Left ventricle myocardium inferior (tissue), 1 donor: ENCODE results near the gene SNX13. TPM values are rescaled to one million over a fixed set of nuclear protein-coding genes. Genes with fewer than 3 reads are reported as not detected.

Experiments used
- DNase-seq: peaks from one replicate; pipeline ENCODE4 v3.0.0-alpha.2; 2020
- H3K27ac ChIP-seq: fragments of 200-600 bp; replicated peaks from 2 replicates; pipeline ENCODE4 v1.8.0; 2021
- H3K27me3 ChIP-seq: fragments of 200-600 bp; 2 replicates; pipeline ENCODE4 v1.8.0; 2021; ENCODE audit warnings: low read depth
- H3K36me3 ChIP-seq: fragments of 200-600 bp; 2 replicates; pipeline ENCODE4 v1.8.0; 2021
- H3K4me1 ChIP-seq: fragments of 200-600 bp; 2 replicates; pipeline ENCODE4 v1.8.0; 2021
- H3K4me3 ChIP-seq: fragments of 200-600 bp; 2 replicates; pipeline ENCODE4 v1.8.0; 2021; ENCODE audit warnings: mild to moderate bottlenecking, moderate library complexity
- H3K9me3 ChIP-seq: fragments of 200-600 bp; replicated peaks from 2 replicates; pipeline ENCODE4 v1.8.0; 2021
- intact Hi-C: fragments of 100-400 bp; cut with micrococcal nuclease; formaldehyde crosslinking; loops from one replicate; pipeline ENCODE4 v1.11.0; 2022
- total RNA-seq: library from RNA; stranded (reverse); fragmentation: NEBNext Ultra II Directional; extraction: Animal tissue kit (Norgen Biotek cat#: 25700); gene quantifications from one replicate; pipeline ENCODE4 v1.2.1, GENCODE V29; 2021
- TF ChIP-seq, protein P1 (sequence below): fragments of 200-600 bp; IDR thresholded peaks from 2 replicates; pipeline ENCODE4 v1.8.0; 2021; ENCODE audit warnings: antibody characterized with exemption, mild to moderate bottlenecking, borderline replicate concordance
- donor health status: DM: no; HTN: yes; CAD: no; lungs with severe emphysema.

SNX13 gene
- total RNA-seq, 1 donor from 2014 or later, result 42.2 TPM

GRCh38 chr7:17907014-17907413 is 33.3 kb downstream of the SNX13 start:
- Histone ChIP-seq H3K9me3 (peaks cover 5% of the 10 kb centered on the region), H3K4me1 (peaks cover 46% of the 10 kb centered on the region), H3K27me3 (no peaks in the 10 kb centered on the region), H3K4me3 (no peak overlapping the region), H3K27ac (no peak overlapping the region), H3K36me3 (no peaks in the 10 kb centered on the region)
- TF ChIP-seq, protein P1, sequence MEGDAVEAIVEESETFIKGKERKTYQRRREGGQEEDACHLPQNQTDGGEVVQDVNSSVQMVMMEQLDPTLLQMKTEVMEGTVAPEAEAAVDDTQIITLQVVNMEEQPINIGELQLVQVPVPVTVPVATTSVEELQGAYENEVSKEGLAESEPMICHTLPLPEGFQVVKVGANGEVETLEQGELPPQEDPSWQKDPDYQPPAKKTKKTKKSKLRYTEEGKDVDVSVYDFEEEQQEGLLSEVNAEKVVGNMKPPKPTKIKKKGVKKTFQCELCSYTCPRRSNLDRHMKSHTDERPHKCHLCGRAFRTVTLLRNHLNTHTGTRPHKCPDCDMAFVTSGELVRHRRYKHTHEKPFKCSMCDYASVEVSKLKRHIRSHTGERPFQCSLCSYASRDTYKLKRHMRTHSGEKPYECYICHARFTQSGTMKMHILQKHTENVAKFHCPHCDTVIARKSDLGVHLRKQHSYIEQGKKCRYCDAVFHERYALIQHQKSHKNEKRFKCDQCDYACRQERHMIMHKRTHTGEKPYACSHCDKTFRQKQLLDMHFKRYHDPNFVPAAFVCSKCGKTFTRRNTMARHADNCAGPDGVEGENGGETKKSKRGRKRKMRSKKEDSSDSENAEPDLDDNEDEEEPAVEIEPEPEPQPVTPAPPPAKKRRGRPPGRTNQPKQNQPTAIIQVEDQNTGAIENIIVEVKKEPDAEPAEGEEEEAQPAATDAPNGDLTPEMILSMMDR, result no peak
- intact Hi-C loops, result no loop called here
- DNase-seq, result no peak

- Histone ChIP-seq H3K9me3 (no peaks in the 10 kb centered on the region), H3K36me3 (no peaks in the 10 kb centered on the region), H3K27me3 (no peaks in the 10 kb centered on the region), H3K27ac (no peak overlapping the region), H3K4me1 (peaks cover 56% of the 10 kb centered on the region), H3K4me3 (no peak overlapping the region)
- no peak for DNase-seq
- TF ChIP-seq, protein P1, result no peak
- intact Hi-C loops, result no loop called here
These were observed 37.0 kb downstream of the SNX13 start for GRCh38 chr7:17903337-17903736.

DNA sequence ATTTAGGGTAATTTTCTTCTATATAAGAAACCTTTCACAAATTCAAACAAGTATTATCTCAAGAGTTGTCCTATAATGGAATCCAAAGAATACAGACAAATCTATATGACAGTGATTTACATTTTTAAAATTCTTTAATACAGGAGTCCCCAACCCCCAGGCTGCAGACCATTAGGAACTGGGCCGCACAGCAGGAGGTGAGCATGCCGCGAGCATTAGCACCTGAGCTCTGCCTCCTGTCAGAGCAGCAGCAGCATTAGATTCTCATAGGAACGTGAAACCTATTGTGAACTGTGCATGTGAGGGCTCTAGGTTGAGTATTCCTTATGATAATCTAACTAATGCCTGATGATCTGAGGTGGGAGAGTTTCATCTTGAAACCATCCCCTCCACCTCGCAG is 37.7 kb downstream of the SNX13 start:
- DNase-seq, result no peak
- Histone ChIP-seq H3K9me3 (no peaks in the 10 kb centered on the region), H3K4me3 (no peak overlapping the region), H3K4me1 (peaks cover 51% of the 10 kb centered on the region), H3K27me3 (no peaks in the 10 kb centered on the region), H3K36me3 (no peaks in the 10 kb centered on the region), H3K27ac (no peak overlapping the region)
- TF ChIP-seq, protein P1, result no peak
- intact Hi-C loops, result no loop called here

DNA sequence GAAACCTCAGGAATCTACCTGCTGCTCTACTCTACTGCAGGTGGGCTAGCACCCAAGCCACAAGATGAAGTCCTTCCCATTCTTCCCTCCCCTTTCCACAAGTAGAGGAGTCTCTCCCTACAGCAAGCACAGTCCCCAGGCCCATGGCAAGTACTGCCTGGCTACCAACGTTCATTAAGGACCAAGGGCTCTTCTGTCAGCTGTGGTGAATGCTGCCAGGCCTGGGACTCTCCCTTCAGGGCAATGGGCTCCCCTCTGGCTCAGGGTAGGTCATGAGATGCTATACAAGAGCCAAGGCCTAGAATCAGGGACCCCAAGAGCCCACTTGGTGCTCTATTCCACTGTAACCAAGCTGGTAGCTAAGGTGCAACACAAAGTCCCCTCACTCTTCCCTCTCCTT is 39.8 kb downstream of the SNX13 start:
- TF ChIP-seq, protein P1, result no peak
- Histone ChIP-seq H3K27me3 (no peaks in the 10 kb centered on the region), H3K27ac (no peak overlapping the region), H3K9me3 (no peaks in the 10 kb centered on the region), H3K4me1 (peaks cover 46% of the 10 kb centered on the region), H3K4me3 (no peak overlapping the region), H3K36me3 (no peaks in the 10 kb centered on the region)
- intact Hi-C loops, result no loop called here
- DNase-seq, result no peak

DNA sequence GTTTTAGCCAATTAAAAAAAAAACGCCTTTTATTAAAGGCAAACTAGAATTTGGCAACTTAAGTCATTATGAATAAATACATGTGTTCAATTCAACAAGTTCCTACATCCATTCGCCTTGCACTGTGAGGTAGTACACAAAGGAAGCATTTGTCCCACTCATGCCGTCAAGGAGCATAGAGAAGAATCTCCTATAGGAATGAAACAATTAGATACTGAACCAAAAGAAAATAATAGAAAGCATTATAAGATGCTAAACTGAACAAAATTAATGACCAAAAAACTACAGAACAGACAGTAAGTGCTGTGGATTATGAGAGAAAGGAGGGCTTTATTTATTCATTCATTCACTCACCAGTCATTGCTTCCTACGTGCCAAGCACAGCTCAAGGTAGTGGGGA is 42.2 kb downstream of the SNX13 start:
- Histone ChIP-seq H3K4me1 (peaks cover 25% of the 10 kb centered on the region), H3K9me3 (no peaks in the 10 kb centered on the region), H3K27me3 (no peaks in the 10 kb centered on the region), H3K36me3 (no peaks in the 10 kb centered on the region), H3K27ac (no peak overlapping the region), H3K4me3 (no peak overlapping the region)
- intact Hi-C loops, result no loop called here
- TF ChIP-seq, protein P1, result no peak
- no peak for DNase-seq

DNA sequence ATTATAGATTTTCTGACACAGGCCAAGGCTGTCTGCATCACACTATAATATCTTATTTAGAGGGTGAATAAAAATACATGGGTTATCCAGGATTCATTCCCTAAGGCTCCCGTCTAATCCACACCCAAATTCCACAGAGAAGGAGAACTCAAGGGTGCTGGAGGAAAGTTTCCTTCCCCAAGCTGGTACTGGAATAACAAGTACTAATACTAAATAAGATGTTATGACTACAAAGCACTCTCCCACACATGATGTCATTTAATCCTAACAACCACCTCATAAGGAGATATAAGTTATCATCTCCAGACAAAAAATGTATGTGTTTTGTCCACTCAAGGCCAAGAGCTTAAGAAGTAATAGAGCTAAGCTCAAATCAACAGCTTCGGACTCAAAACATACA is 53.0 kb downstream of the SNX13 start:
- intact Hi-C loops, result no loop called here
- TF ChIP-seq, protein P1, result no peak
- H3K4me3 ChIP-seq, result no peak overlapping the region
- no peaks in the 10 kb centered on the region for H3K4me1 ChIP-seq
- no peak for DNase-seq
- H3K9me3 ChIP-seq, result no peaks in the 10 kb centered on the region
- H3K27me3 ChIP-seq, result no peaks in the 10 kb centered on the region
- peaks cover 71% of the 10 kb centered on the region for H3K36me3 ChIP-seq
- no peak overlapping the region for H3K27ac ChIP-seq
